Omental fat pad (tissue), 4 donors: ENCODE data around the gene ADCY6. TPM values are rescaled to one million over a fixed set of nuclear protein-coding genes. Genes with fewer than 3 reads are reported as not detected.

ENCODE experiments used
- ATAC-seq: fragments of 150-250 bp; one replicate; pipeline ENCODE4 v1.9.1; 2016; ENCODE audit warnings: mild to moderate bottlenecking, moderate library complexity; ENCODE audit not compliant: low FRiP score
- DNase-seq: peaks from one replicate; pipeline ENCODE4 v3.0.0-alpha.2; 2019; ENCODE audit warnings: low spot score
- CTCF ChIP-seq, 3 donors: fragments of 450-650 bp; IDR thresholded peaks; one replicate each; pipeline ENCODE4 v1.5.1; 2016 to 2017; ENCODE audit warnings: antibody characterized with exemption in 3 of 3, mild to moderate bottlenecking in 3 of 3, moderate library complexity in 2 of 3
- total RNA-seq, 4 donors: library from RNA; depleted of rRNA; stranded (reverse); fragments of >200 nt; gene quantifications; one replicate each; pipeline ENCODE4 v1.1.0, GENCODE V29; 2016

Gene ADCY6
- total RNA-seq, 4 donors from 2014 or later, result 30.9 to 57.1 (median 47.9) TPM

GRCh38 chr12:48768147-48768546, 20.7 kb downstream of the ADCY6 start:
- TF ChIP-seq CTCF (IDR thresholded peaks at IDR 0.05), result no peak
- ATAC-seq (no peak), DNase-seq (no peak)

- TF ChIP-seq CTCF (IDR thresholded peaks at IDR 0.05), result no peak
- DNase-seq (no peak), ATAC-seq (no peak)
These were observed 21.4 kb downstream of the ADCY6 start for GRCh38 chr12:48767521-48767920.

GRCh38 chr12:48767047-48767446, 21.8 kb downstream of the ADCY6 start:
- no peak for TF ChIP-seq CTCF (IDR thresholded peaks at IDR 0.05)
- ATAC-seq (no peak), DNase-seq (no peak)

GRCh38 chr12:48765753-48766162, 23.1 kb downstream of the ADCY6 start:
- DNase-seq (no peak), ATAC-seq (peak; percentile 63)

GRCh38 chr12:48764521-48764920, 24.4 kb downstream of the ADCY6 start:
- DNase-seq, result no peak
- no peak for ATAC-seq
- no peak for TF ChIP-seq CTCF (IDR thresholded peaks at IDR 0.05)

More at GRCh38 chr12:48765753-48766162, 23.1 kb downstream of the ADCY6 start:
- no peak for TF ChIP-seq CTCF (IDR thresholded peaks at IDR 0.05)

- TF ChIP-seq CTCF (IDR thresholded peaks at IDR 0.05), result no peak
- DNase-seq (no peak), ATAC-seq (no peak)
These were observed 30.2 kb downstream of the ADCY6 start for GRCh38 chr12:48758737-48759136.

- DNase-seq (no peak), ATAC-seq (no peak)
- TF ChIP-seq CTCF (IDR thresholded peaks at IDR 0.05), result no peak
These were observed 30.7 kb downstream of the ADCY6 start for GRCh38 chr12:48758186-48758585.
